ENCODE data around the gene QRICH1. TPM values are rescaled to one million over a fixed set of nuclear protein-coding genes. Genes with fewer than 3 reads are reported as not detected.

The QRICH1 gene
- total RNA-seq, 1 donor from 2014 or later, result 77.5 TPM

- no peaks in the 10 kb centered on the region for H3K9me3 Mint-ChIP-seq (ENCODE audit: low read depth)
- H3K27me3 Mint-ChIP-seq (ENCODE audit: low read depth), result no peaks in the 10 kb centered on the region
- DNase-seq (ENCODE audit: low spot score), result no peak
- no peak overlapping the region for H3K27ac Mint-ChIP-seq (ENCODE audit: unreplicated experiment)
- peaks cover 3% of the 10 kb centered on the region for H3K36me3 Mint-ChIP-seq (ENCODE audit: low read depth)
- TF ChIP-seq CTCF (IDR thresholded peaks at IDR 0.05), result no peak
- no peak overlapping the region for H3K4me3 Mint-ChIP-seq (ENCODE audit: unreplicated experiment)
- no peaks in the 10 kb centered on the region for H3K4me1 Mint-ChIP-seq (ENCODE audit: low read depth)
Measured at GRCh38 chr3:48999085-48999858, 94.6 kb downstream of the QRICH1 start.

- no peak overlapping the region for H3K27ac Mint-ChIP-seq (ENCODE audit: unreplicated experiment)
- H3K27me3 Mint-ChIP-seq (ENCODE audit: low read depth), result no peaks in the 10 kb centered on the region
- no peak overlapping the region for H3K4me3 Mint-ChIP-seq (ENCODE audit: unreplicated experiment)
- no peaks in the 10 kb centered on the region for H3K4me1 Mint-ChIP-seq (ENCODE audit: low read depth)
- H3K36me3 Mint-ChIP-seq (ENCODE audit: low read depth), result peaks cover 3% of the 10 kb centered on the region
- H3K9me3 Mint-ChIP-seq (ENCODE audit: low read depth), result no peaks in the 10 kb centered on the region
- TF ChIP-seq CTCF (IDR thresholded peaks at IDR 0.05), result no peak
- DNase-seq (ENCODE audit: low spot score), result no peak
Measured at GRCh38 chr3:48997714-48998637, 95.9 kb downstream of the QRICH1 start.

GRCh38 chr3:48997102-48997635, 96.7 kb downstream of the QRICH1 start:
- peaks cover 3% of the 10 kb centered on the region for H3K36me3 Mint-ChIP-seq (ENCODE audit: low read depth)
- no peak for TF ChIP-seq CTCF (IDR thresholded peaks at IDR 0.05)
- no peaks in the 10 kb centered on the region for H3K9me3 Mint-ChIP-seq (ENCODE audit: low read depth)
- no peaks in the 10 kb centered on the region for H3K27me3 Mint-ChIP-seq (ENCODE audit: low read depth)
- no peak overlapping the region for H3K27ac Mint-ChIP-seq (ENCODE audit: unreplicated experiment)
- no peak for DNase-seq (ENCODE audit: low spot score)
- no peaks in the 10 kb centered on the region for H3K4me1 Mint-ChIP-seq (ENCODE audit: low read depth)
- H3K4me3 Mint-ChIP-seq (ENCODE audit: unreplicated experiment), result no peak overlapping the region

- TF ChIP-seq CTCF (IDR thresholded peaks at IDR 0.05), result no peak
- Mint-ChIP-seq H3K27ac (ENCODE audit: unreplicated experiment) (no peak overlapping the region), H3K4me3 (ENCODE audit: unreplicated experiment) (no peak overlapping the region), H3K27me3 (ENCODE audit: low read depth) (no peaks in the 10 kb centered on the region), H3K4me1 (ENCODE audit: low read depth) (peaks cover 5% of the 10 kb centered on the region), H3K36me3 (ENCODE audit: low read depth) (peaks cover 1% of the 10 kb centered on the region), H3K9me3 (ENCODE audit: low read depth) (no peaks in the 10 kb centered on the region)
- no peak for DNase-seq (ENCODE audit: low spot score)
Measured at GRCh38 chr3:48996640-48997039, 97.2 kb downstream of the QRICH1 start.

GRCh38 chr3:48993834-48994233, 100.0 kb downstream of the QRICH1 start:
- TF ChIP-seq CTCF (IDR thresholded peaks at IDR 0.05), result no peak
- H3K27ac Mint-ChIP-seq (ENCODE audit: unreplicated experiment), result no peak overlapping the region
- H3K4me3 Mint-ChIP-seq (ENCODE audit: unreplicated experiment), result no peak overlapping the region
- DNase-seq (ENCODE audit: low spot score), result no peak
- peaks cover 25% of the 10 kb centered on the region for H3K4me1 Mint-ChIP-seq (ENCODE audit: low read depth)
- H3K9me3 Mint-ChIP-seq (ENCODE audit: low read depth), result no peaks in the 10 kb centered on the region
- H3K36me3 Mint-ChIP-seq (ENCODE audit: low read depth), result peaks cover 1% of the 10 kb centered on the region
- no peaks in the 10 kb centered on the region for H3K27me3 Mint-ChIP-seq (ENCODE audit: low read depth)

Data from chondrocyte (in vitro differentiated cells).